ENCODE results near the gene PRR13. TPM values are rescaled to one million over a fixed set of nuclear protein-coding genes. Genes with fewer than 3 reads are reported as not detected.

Gene PRR13
- total and polyA plus RNA-seq, 9 of the 15 experiments (the other 6 are each of a cell fraction or from before 2014, with no cell fraction given): 117 to 835 (median 285) TPM

GRCh38 chr12:53424626-53425514, 16.7 kb upstream of the PRR13 start (continued):
- TF ChIP-seq ATF4 (CRISPR knock-in tag; IDR thresholded peaks at IDR 0.05) (no peak), CCAR2 (IDR thresholded peaks at IDR 0.05; ENCODE audit: low read depth, low read length) (no peak), FUS (optimal IDR thresholded peaks at IDR 0.05; ENCODE audit: low read depth, low read length) (no peak), MBD1 (CRISPR knock-in tag; IDR thresholded peaks at IDR 0.05) (no peak), ZNF239 (CRISPR knock-in tag; IDR thresholded peaks at IDR 0.05) (no peak), GATAD2B (IDR thresholded peaks at IDR 0.05; ENCODE audit: borderline replicate concordance) (no peak), CEBPG (CRISPR knock-in tag; IDR thresholded peaks at IDR 0.05) (no peak), CEBPG (tag; conservative IDR thresholded peaks at IDR 0.05 in 1 of 2, IDR thresholded peaks at IDR 0.05 in 1 of 2) (no peak), NKRF (IDR thresholded peaks at IDR 0.05; ENCODE audit: borderline replicate concordance) (no peak), FOSL1 (tag; conservative IDR thresholded peaks at IDR 0.05) (no peak), HCFC1 (IDR thresholded peaks at IDR 0.05; ENCODE audit: low read depth, low read length) (no peak), EZH2 (IDR thresholded peaks at IDR 0.05; ENCODE audit: borderline replicate concordance, low read depth, low read length) (no peak), ZNF165 (CRISPR knock-in tag; IDR thresholded peaks at IDR 0.05; ENCODE audit: borderline replicate concordance) (no peak), ZNF444 (CRISPR knock-in tag; IDR thresholded peaks at IDR 0.05) (no peak), ZNF408 (CRISPR knock-in tag; IDR thresholded peaks at IDR 0.05; ENCODE audit: low read depth) (no peak), BCLAF1 (IDR thresholded peaks at IDR 0.05; ENCODE audit: borderline replicate concordance in 1 of 2, control insufficient read depth in 1 of 2, low read depth in 2 of 2, low read length in 1 of 2) (no peak), ZKSCAN1 (IDR thresholded peaks at IDR 0.05; ENCODE audit: low read depth, low read length) (no peak), E2F5 (CRISPR knock-in tag; IDR thresholded peaks at IDR 0.05) (no peak), BHLHE40 (IDR thresholded peaks at IDR 0.05; ENCODE audit: low read length) (peak; percentile 76)

Data from K562 (cell line).